SJCRH30 (cell line): ENCODE data around the gene CCDC110. TPM values are rescaled to one million over a fixed set of nuclear protein-coding genes. Genes with fewer than 3 reads are reported as not detected.
"Not testable (repeated sequence)": the region's sequence is repeated elsewhere in the genome, so short reads cannot be mapped to it uniquely, and the experiment has no call there.

Experiments
- DNase-seq, 2 experiments: peaks; one replicate each; pipeline ENCODE4 v3.0.0-alpha.2; 2015 to 2020
- H3K27ac ChIP-seq: fragments of 250-450 bp; sonication (Bioruptor Pico); 2 replicates; pipeline ENCODE4 v1.5.1; 2020; ENCODE audit warnings: mild to moderate bottlenecking, moderate library complexity
- H3K27me3 ChIP-seq: fragments of 250-450 bp; sonication (Bioruptor Pico); 2 replicates; pipeline ENCODE4 v1.5.1; 2020; ENCODE audit warnings: mild to moderate bottlenecking, moderate library complexity
- H3K36me3 ChIP-seq: fragments of 250-450 bp; sonication (Bioruptor Pico); 2 replicates; pipeline ENCODE4 v1.5.1; 2020; ENCODE audit warnings: mild to moderate bottlenecking, moderate library complexity
- H3K4me1 ChIP-seq: fragments of 250-450 bp; sonication (Bioruptor Pico); 2 replicates; pipeline ENCODE4 v1.5.1; 2020; ENCODE audit warnings: mild to moderate bottlenecking, moderate library complexity
- H3K4me3 ChIP-seq: fragments of 250-450 bp; sonication (Bioruptor Pico); 2 replicates; pipeline ENCODE4 v1.5.1; 2020; ENCODE audit warnings: mild to moderate bottlenecking, moderate library complexity
- H3K9me3 ChIP-seq: fragments of 250-450 bp; sonication (Bioruptor Pico); replicated peaks from 2 replicates; pipeline ENCODE4 v1.5.1; 2020; ENCODE audit warnings: mild to moderate bottlenecking, moderate library complexity
- total RNA-seq: library from RNA; depleted of rRNA; stranded (reverse); fragments of >200 nt; shearing (Covaris generic); gene quantifications from 2 replicates; pipeline ENCODE4 v1.2.3, GENCODE V29; 2014; rRNA removed

Gene CCDC110
- not detected in 2 replicates for total RNA-seq

GRCh38 chr4:185471235-185472102 is at the start of gene CCDC110:
TSS of gene CCDC110 (minus strand) at chr4:185471733. CDS start at chr4:185471683, 50 bp downstream.
- no peak within 1 kb of the TSS for H3K27ac ChIP-seq
- H3K4me1 ChIP-seq: no peaks in the 10 kb centered on the region
- DNase-seq: peak; percentile 86 to 89
- no peaks in the 10 kb centered on the region for H3K36me3 ChIP-seq
- no peaks in the 10 kb centered on the region for H3K27me3 ChIP-seq
- H3K9me3 ChIP-seq: no peaks in the 10 kb centered on the region
- H3K4me3 ChIP-seq: peak within 1 kb of the TSS; percentile 76

GRCh38 chr4:185520119-185520518 is 48.6 kb upstream of the CCDC110 start:
- Histone ChIP-seq H3K36me3 (peaks cover 58% of the 10 kb centered on the region), H3K27me3 (no peaks in the 10 kb centered on the region)
- no peak for DNase-seq

GRCh38 chr4:185518494-185518893 is 47.0 kb upstream of the CCDC110 start:
- H3K27ac ChIP-seq: no peak overlapping the region
- H3K27me3 ChIP-seq: no peaks in the 10 kb centered on the region
- no peaks in the 10 kb centered on the region for H3K9me3 ChIP-seq
- H3K36me3 ChIP-seq: peaks cover 56% of the 10 kb centered on the region
- H3K4me1 ChIP-seq: peaks cover 9% of the 10 kb centered on the region
- no peak overlapping the region for H3K4me3 ChIP-seq
- DNase-seq: no peak

More at GRCh38 chr4:185520119-185520518, 48.6 kb upstream of the CCDC110 start:
- H3K27ac ChIP-seq: no peak overlapping the region
- no peaks in the 10 kb centered on the region for H3K9me3 ChIP-seq
- H3K4me3 ChIP-seq: no peak overlapping the region
- H3K4me1 ChIP-seq: peaks cover 11% of the 10 kb centered on the region

GRCh38 chr4:185518069-185518468 is 46.5 kb upstream of the CCDC110 start:
- Histone ChIP-seq H3K4me3 (no peak overlapping the region), H3K27me3 (no peaks in the 10 kb centered on the region), H3K36me3 (peaks cover 59% of the 10 kb centered on the region), H3K27ac (no peak overlapping the region), H3K9me3 (no peaks in the 10 kb centered on the region), H3K4me1 (peaks cover 14% of the 10 kb centered on the region)
- no peak for DNase-seq

GRCh38 chr4:185515248-185515647 is 43.7 kb upstream of the CCDC110 start:
- peaks cover 17% of the 10 kb centered on the region for H3K4me1 ChIP-seq
- H3K27ac ChIP-seq: no peak overlapping the region
- H3K4me3 ChIP-seq: no peak overlapping the region

GRCh38 chr4:185514182-185514697 is 42.7 kb upstream of the CCDC110 start:
- no peaks in the 10 kb centered on the region for H3K9me3 ChIP-seq
- no peaks in the 10 kb centered on the region for H3K27me3 ChIP-seq
- H3K36me3 ChIP-seq: peaks cover 62% of the 10 kb centered on the region
- peaks cover 17% of the 10 kb centered on the region for H3K4me1 ChIP-seq
- DNase-seq: no peak
- H3K27ac ChIP-seq: no peak overlapping the region
- no peak overlapping the region for H3K4me3 ChIP-seq

More at GRCh38 chr4:185515248-185515647, 43.7 kb upstream of the CCDC110 start:
- Histone ChIP-seq H3K9me3 (no peaks in the 10 kb centered on the region), H3K27me3 (no peaks in the 10 kb centered on the region), H3K36me3 (peaks cover 69% of the 10 kb centered on the region)
- DNase-seq: no peak

GRCh38 chr4:185513489-185514181 is 42.1 kb upstream of the CCDC110 start:
- Histone ChIP-seq H3K9me3 (no peaks in the 10 kb centered on the region), H3K4me1 (peaks cover 17% of the 10 kb centered on the region), H3K4me3 (no peak overlapping the region), H3K27me3 (no peaks in the 10 kb centered on the region), H3K36me3 (peaks cover 57% of the 10 kb centered on the region), H3K27ac (peak overlapping the region; percentile 27; the same call in 1 of the 2 replicates)
- DNase-seq: peak in 1 of 2 experiments; percentile 61

GRCh38 chr4:185512516-185512915 is 41.0 kb upstream of the CCDC110 start:
- H3K27ac ChIP-seq: no peak overlapping the region
- peaks cover 17% of the 10 kb centered on the region for H3K4me1 ChIP-seq
- DNase-seq: no peak
- no peaks in the 10 kb centered on the region for H3K27me3 ChIP-seq
- peaks cover 48% of the 10 kb centered on the region for H3K36me3 ChIP-seq
- H3K4me3 ChIP-seq: no peak overlapping the region
- H3K9me3 ChIP-seq: no peaks in the 10 kb centered on the region

GRCh38 chr4:185511243-185511642 is 39.7 kb upstream of the CCDC110 start:
- not testable (repeated sequence) for DNase-seq, H3K9me3 ChIP-seq, H3K4me3 ChIP-seq, H3K27ac ChIP-seq, H3K27me3 ChIP-seq
- peaks cover 17% of the 10 kb centered on the region for H3K4me1 ChIP-seq
- H3K36me3 ChIP-seq: peaks cover 39% of the 10 kb centered on the region

GRCh38 chr4:185510806-185511205 is 39.3 kb upstream of the CCDC110 start:
- peaks cover 17% of the 10 kb centered on the region for H3K4me1 ChIP-seq

GRCh38 chr4:185508181-185508580 is 36.6 kb upstream of the CCDC110 start:
- H3K4me1 ChIP-seq: peaks cover 4% of the 10 kb centered on the region

More at GRCh38 chr4:185510806-185511205, 39.3 kb upstream of the CCDC110 start:
- no peak overlapping the region for H3K27ac ChIP-seq
- H3K4me3 ChIP-seq: no peak overlapping the region
- peaks cover 39% of the 10 kb centered on the region for H3K36me3 ChIP-seq
- H3K9me3 ChIP-seq: no peaks in the 10 kb centered on the region
- no peaks in the 10 kb centered on the region for H3K27me3 ChIP-seq
- DNase-seq: no peak

GRCh38 chr4:185506422-185506821 is 34.9 kb upstream of the CCDC110 start:
- no peak overlapping the region for H3K4me3 ChIP-seq
- H3K4me1 ChIP-seq: no peaks in the 10 kb centered on the region
- no peak for DNase-seq

More at GRCh38 chr4:185508181-185508580, 36.6 kb upstream of the CCDC110 start:
- Histone ChIP-seq H3K4me3 (no peak overlapping the region), H3K27me3 (no peaks in the 10 kb centered on the region), H3K9me3 (no peaks in the 10 kb centered on the region), H3K36me3 (peaks cover 33% of the 10 kb centered on the region), H3K27ac (no peak overlapping the region)
- no peak for DNase-seq

GRCh38 chr4:185504098-185505047 is 32.8 kb upstream of the CCDC110 start:
- H3K9me3 ChIP-seq: no peaks in the 10 kb centered on the region

More at GRCh38 chr4:185506422-185506821, 34.9 kb upstream of the CCDC110 start:
- H3K36me3 ChIP-seq: peaks cover 35% of the 10 kb centered on the region
- no peak overlapping the region for H3K27ac ChIP-seq
- no peaks in the 10 kb centered on the region for H3K27me3 ChIP-seq
- H3K9me3 ChIP-seq: no peaks in the 10 kb centered on the region

GRCh38 chr4:185502386-185502785 is 30.9 kb upstream of the CCDC110 start:
- no peak overlapping the region for H3K4me3 ChIP-seq
- H3K27me3 ChIP-seq: no peaks in the 10 kb centered on the region
- DNase-seq: no peak
- no peaks in the 10 kb centered on the region for H3K4me1 ChIP-seq
- no peak overlapping the region for H3K27ac ChIP-seq
- H3K36me3 ChIP-seq: peaks cover 32% of the 10 kb centered on the region
- no peaks in the 10 kb centered on the region for H3K9me3 ChIP-seq

More at GRCh38 chr4:185504098-185505047, 32.8 kb upstream of the CCDC110 start:
- no peak for DNase-seq
- no peak overlapping the region for H3K27ac ChIP-seq
- H3K4me3 ChIP-seq: no peak overlapping the region
- no peaks in the 10 kb centered on the region for H3K27me3 ChIP-seq
- H3K36me3 ChIP-seq: peaks cover 34% of the 10 kb centered on the region
- H3K4me1 ChIP-seq: no peaks in the 10 kb centered on the region
